GM10266 (cell line): Measurements from ENCODE around the gene PNLDC1.
"Not testable (repeated sequence)": the region's sequence is repeated elsewhere in the genome, so short reads cannot be mapped to it uniquely, and the experiment has no call there.

Source experiments
- DNase-seq: peaks from one replicate; pipeline ENCODE4 v3.0.0; 2012; ENCODE audit errors: extremely low spot score
- CTCF ChIP-seq: IDR thresholded peaks from 2 replicates; pipeline ENCODE4 v1.5.1; 2012; ENCODE audit warnings: mild to moderate bottlenecking, low read depth; ENCODE audit not compliant: control insufficient read depth, insufficient read depth; ENCODE audit errors: missing control alignments

The PNLDC1 gene

GRCh38 chr6:159823953-159824352 lies 23.9 kb downstream of the PNLDC1 start:
- TF ChIP-seq CTCF, result no peak
- DNase-seq, result no peak

GRCh38 chr6:159824690-159825089 lies 24.6 kb downstream of the PNLDC1 start:
- DNase-seq, result not testable (repeated sequence)

GRCh38 chr6:159826004-159826403 lies 25.9 kb downstream of the PNLDC1 start:
- TF ChIP-seq CTCF, result no peak
- no peak for DNase-seq

GRCh38 chr6:159826968-159827647 lies 27.0 kb downstream of the PNLDC1 start:
- no peak for DNase-seq
- TF ChIP-seq CTCF, result no peak

GRCh38 chr6:159828074-159828473 lies 28.0 kb downstream of the PNLDC1 start:
- no peak for DNase-seq
- no peak for TF ChIP-seq CTCF

GRCh38 chr6:159829526-159829925 lies 29.4 kb downstream of the PNLDC1 start:
- DNase-seq, result no peak
- no peak for TF ChIP-seq CTCF

GRCh38 chr6:159830501-159831372 lies 30.7 kb downstream of the PNLDC1 start:
- TF ChIP-seq CTCF, result no peak
- DNase-seq, result no peak
